Umbilical cord (tissue), 2 donors: ENCODE measurements around the gene IP6K3. TPM values are rescaled to one million over a fixed set of nuclear protein-coding genes. Genes with fewer than 3 reads are reported as not detected.

ENCODE experiments used
- DNase-seq: peaks from one replicate; pipeline ENCODE4 v3.0.0-alpha.2; 2015; ENCODE audit warnings: low spot score
- total RNA-seq: library from RNA; depleted of rRNA; stranded (reverse); fragments of >200 nt; gene quantifications from one replicate; pipeline ENCODE4 v1.2.3, GENCODE V29; 2014; ENCODE audit warnings: low replicate concordance; ENCODE audit not compliant: insufficient read depth

IP6K3 gene
- total RNA-seq, 1 donor from 2014 or later: 4.1 TPM

DNA sequence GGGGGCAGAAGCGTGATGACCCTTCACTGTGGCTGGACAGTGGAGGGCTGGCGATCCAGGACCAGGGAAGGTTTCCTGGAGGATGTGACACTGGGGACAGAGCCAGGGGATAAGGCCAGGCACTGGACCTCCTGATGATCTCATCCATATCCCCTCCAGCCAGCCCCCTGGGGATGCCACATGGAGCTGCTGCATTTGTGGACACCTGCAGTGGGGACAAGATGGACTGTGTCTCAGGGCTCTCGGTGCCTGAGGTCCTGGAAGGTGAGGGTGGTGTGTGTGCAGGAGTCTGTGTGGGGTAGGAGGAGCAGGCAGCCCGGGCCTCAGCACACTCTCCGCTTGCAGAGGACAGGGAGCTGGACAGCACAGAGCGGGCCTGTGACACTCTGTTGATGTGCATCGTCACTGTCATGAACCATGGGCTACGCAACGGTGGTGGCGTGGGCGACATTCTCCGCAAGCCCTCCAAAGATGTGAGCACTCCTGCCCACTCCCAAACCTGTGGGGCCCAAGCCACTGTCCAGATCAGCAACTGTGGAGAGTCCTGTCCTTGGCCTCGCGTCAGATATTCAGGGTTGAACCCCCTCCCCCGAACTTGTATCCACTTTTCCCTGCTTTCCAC is 55.1 kb downstream of the IP6K3 start:
- DNase-seq: no peak

- DNase-seq: no peak
These were observed 55.9 kb downstream of the IP6K3 start for GRCh38 chr6:33690766-33691165.

- no peak for DNase-seq
These were observed 56.8 kb downstream of the IP6K3 start for GRCh38 chr6:33689879-33690278.

DNA sequence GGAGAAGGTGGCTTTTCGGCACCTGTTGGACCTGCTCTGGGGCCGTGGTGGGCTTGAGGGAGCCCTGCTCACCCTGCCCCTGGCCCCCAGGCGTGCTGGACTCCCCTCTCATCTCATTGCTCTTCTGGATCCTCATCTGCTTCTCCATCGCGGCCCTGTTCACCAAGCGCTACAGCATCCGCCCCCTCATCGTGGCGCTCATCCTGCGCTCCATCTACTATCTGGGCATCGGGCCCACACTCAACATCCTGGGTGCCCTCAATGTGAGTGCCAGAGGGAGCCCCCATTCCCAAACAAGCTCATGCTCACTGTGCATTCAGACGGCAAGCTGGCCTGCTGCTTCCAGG is 57.6 kb downstream of the IP6K3 start:
- DNase-seq: no peak

DNA sequence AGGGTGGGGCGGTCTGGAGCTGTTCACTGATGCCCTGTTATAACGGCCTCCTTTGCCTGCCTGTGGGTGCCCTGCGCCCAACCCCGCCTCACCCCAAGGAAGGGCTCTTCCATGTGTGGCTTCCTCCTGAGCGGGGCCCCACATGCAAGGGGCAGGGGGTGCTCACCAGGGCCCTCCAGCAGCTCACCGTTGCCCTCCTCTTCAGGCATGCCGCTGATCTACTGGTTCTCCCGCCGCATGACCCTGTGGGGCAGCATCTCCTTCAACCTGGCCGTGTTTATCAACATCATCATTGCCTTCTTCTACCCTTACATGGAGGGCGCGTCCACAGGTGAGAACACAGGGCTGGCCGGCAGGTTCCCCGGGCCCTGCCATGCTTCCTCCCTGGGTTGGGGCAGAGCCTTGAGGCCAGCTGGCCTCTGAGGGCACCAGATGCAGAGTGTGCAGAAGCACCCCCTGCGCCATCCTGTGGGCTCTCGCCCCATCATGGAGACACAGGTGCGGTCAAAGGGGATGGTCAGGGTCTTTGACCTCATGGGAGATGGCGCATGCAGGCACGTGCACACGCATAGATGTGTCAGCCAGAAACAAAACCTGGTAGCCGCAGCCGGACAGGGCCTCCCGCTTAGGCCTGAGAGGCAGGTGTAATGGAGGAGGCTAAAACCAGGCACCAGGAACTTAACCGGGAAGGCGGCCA is 58.1 kb downstream of the IP6K3 start:
- no peak for DNase-seq

GRCh38 chr6:33688006-33688405 is 58.7 kb downstream of the IP6K3 start:
- DNase-seq: no peak

- no peak for DNase-seq
These were observed 59.4 kb downstream of the IP6K3 start for GRCh38 chr6:33686981-33687975.

DNA sequence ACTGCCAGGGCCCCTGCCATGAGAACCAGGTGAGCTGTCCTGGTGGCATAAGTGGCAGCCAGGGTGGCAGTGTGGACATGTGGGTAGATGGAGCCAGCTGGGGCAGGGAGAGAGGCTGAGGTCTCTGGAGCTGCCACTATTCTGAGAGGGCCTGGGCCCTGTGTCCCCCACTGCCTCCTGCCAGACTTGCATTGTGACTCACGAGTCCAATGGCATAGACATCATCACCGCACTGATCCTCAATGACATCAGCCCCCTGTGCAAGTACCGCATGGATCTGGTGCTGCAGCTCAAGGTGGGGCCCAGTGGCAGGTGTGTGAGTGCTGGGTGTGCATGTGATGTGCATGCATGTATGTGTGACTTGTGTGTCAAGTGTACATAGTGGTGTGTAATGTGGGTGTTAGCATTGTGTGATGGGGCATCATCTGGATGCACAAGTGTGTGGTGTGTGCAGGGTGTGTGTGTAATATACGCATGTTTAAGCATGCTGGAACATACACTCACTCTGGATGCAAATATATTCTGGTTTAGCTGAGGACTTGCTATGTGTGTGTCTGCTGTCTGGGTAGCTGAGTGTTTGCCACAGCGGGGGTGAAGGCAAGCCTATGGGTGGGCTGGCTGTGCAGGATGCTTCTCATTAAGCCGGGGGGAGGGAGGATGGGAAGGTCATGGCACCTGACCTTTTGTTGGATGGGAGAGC is 60.3 kb downstream of the IP6K3 start:
- DNase-seq: no peak

DNA sequence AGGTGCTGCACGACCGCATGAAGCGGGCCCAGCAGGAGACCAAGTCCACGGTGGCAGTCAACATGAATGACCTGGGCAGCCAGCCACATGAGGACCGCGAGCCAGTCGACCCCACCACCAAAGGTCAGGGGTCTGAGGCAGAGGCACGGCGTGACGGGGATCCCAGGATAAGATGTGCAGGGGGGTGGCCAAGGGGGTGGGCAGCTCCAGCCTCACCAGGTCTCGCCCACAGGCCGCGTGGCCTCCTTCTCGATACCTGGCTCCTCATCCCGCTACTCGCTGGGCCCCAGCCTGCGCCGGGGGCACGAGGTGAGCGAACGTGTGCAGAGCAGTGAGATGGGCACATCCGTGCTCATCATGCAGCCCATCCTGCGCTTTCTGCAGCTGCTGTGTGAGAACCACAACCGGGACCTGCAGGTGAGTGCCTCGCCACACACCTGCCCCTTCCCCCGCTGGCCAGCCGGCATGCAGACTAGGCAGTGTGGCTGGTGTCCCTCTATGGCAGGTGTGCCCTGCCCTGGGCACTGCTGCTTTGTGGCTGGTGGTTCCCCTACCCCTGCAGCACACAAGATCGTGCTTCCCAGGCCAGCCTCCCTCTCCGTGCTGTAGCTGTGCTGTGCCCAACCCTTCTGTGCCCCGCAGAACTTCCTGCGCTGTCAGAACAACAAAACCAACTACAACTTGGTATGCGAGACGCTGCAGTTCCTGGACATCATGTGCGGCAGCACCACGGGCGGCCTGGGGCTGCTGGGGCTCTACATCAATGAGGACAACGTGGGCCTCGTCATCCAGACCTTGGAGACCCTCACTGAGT is 61.1 kb downstream of the IP6K3 start:
- DNase-seq: no peak

DNA sequence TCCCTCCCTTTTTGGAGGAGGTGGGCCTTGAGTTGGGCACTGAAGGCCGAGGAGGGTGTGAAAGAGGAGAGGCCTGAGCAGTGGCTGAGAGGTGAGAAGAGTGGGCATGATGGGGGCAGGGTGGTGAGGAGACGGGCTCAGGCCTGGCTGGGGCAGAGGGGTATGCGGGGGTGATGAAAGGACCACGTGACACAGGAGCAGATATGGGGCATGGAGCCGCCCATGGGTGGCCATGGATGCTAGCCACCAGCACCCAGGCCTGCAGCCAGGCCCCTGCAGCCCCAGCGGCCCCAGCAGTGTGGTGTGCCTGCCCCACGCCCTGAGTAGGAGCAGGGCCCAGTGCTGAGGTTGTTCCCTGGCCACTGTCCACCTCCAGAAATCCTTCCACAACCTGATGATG is 61.7 kb downstream of the IP6K3 start:
- DNase-seq: no peak

GRCh38 chr6:33684428-33684896 is 62.2 kb downstream of the IP6K3 start:
- no peak for DNase-seq

- no peak for DNase-seq
These were observed 62.9 kb downstream of the IP6K3 start for GRCh38 chr6:33683576-33684427.

DNA sequence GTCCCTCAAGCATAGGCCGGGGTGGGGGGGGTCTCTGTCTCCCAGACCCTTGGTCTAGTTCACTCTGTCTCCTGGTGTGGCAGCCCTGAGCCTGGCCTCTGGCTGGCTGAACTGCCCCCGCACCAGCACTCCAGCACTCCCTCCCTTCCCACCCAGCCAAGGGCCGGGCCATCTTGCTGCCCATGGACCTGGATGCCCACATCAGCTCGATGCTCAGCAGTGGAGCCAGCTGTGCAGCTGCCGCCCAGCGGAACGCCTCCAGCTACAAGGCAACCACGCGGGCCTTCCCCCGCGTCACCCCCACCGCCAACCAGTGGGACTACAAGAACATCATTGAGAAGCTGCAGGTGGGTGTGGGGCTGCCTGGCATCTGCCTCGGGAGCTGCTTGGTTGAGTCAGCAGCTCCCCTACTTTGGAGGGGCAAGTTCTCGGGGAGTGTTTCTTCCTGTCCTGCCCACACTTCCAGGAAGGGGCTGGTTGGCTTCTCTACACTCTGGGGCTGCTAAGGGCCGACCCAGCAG is 63.6 kb downstream of the IP6K3 start:
- DNase-seq: no peak

DNA sequence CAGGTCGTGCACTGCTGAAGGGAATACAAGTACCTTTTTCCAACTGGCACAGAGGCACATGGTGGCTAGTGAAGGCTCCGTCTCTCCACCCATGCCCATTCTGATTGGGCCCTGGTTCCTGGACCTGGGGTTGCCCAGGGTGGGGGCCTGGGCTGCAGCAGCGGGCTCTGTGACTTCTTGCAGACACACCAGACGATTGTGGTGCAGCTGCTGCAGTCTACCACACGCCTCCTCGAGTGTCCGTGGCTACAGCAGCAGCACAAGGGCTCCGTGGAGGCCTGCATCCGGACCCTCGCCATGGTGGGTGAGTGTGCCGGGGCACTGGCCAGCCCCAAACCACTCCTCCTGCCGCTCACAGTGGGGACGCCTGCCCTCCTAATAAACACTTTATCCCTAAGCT is 64.4 kb downstream of the IP6K3 start:
- no peak for DNase-seq

DNA sequence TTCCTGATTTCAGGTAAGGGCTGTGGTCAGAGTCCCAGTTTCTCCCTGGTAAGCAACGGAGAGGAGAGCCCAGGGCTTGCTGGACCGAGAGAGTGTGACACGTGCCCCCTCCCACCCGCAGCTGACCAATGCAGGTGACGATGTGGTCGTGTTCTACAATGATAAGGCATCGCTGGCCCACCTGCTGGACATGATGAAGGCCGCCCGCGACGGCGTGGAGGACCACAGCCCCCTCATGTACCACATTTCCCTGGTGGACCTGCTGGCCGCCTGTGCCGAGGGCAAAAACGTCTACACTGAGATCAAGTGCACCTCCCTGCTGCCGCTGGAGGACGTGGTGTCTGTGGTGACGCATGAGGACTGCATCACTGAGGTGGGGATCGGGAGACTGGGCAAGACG is 66.9 kb downstream of the IP6K3 start:
- no peak for DNase-seq

GRCh38 chr6:33678932-33679490 is 67.7 kb downstream of the IP6K3 start:
- no peak for DNase-seq

DNA sequence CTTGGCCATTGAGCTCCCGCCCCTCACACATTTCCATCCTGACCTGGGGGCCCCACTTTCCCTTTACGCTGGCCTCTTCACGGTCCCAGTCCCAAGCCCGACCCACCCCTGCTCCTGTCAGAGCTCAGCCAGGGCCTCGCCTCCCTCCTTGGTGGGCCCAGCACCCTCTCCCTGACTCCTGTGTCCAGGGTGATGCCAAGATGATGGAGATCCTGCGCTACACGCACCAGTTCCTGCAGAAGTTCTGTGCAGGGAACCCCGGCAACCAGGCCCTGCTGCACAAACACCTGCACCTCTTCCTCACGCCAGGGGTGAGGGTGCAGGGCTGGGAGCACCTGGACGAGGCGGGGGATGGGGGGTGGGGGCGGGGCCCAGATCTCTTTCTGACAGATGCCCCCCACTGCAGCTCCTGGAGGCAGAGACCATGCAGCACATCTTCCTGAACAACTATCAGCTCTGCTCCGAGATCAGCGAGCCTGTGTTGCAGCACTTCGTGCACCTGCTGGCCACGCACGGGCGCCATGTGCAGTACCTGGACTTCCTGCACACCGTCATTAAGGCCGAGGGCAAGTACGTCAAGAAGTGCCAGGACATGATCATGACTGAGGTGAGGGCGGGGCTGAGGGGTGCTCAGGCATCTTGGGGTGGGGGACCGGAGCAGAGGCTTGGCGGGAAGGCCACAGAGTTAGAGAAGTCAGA is 68.3 kb downstream of the IP6K3 start:
- DNase-seq: no peak

- no peak for DNase-seq
These were observed 69.0 kb downstream of the IP6K3 start for GRCh38 chr6:33677689-33678088.
